SK-N-SH treated with all-trans-retinoic acid at 6 μM for 48 hours (cell line): ENCODE data around the gene ERH.

Experiments used
- ATAC-seq: fragments of 200-7000 bp; cut with Tn5 transposase; 3 replicates; pipeline ENCODE4 v1.9.1; 2020; ENCODE audit warnings: mild to moderate bottlenecking, moderate library complexity
- BACH2 ChIP-seq: fragments of 250-450 bp; sonication (Bioruptor Pico); IDR thresholded peaks from 2 replicates; pipeline ENCODE4 v1.9.0; 2021; ENCODE audit warnings: mild to moderate bottlenecking, borderline replicate concordance
- CREB5 ChIP-seq: fragments of 250-450 bp; sonication (Bioruptor Pico); IDR thresholded peaks from 2 replicates; pipeline ENCODE4 v1.5.1; 2020; ENCODE audit warnings: low read depth, mild to moderate bottlenecking, moderate library complexity
- CSDC2 ChIP-seq: fragments of 250-450 bp; sonication (Bioruptor Pico); IDR thresholded peaks from 2 replicates; pipeline ENCODE4 v1.5.0; 2020; ENCODE audit warnings: mild to moderate bottlenecking, moderate library complexity
- CSRNP3 ChIP-seq: fragments of 250-450 bp; sonication (Bioruptor Pico); IDR thresholded peaks from 2 replicates; pipeline ENCODE4 v1.5.1; 2021; ENCODE audit warnings: mild to moderate bottlenecking, moderate library complexity
- ESRRG ChIP-seq: fragments of 250-450 bp; sonication (Bioruptor Pico); IDR thresholded peaks from 2 replicates; pipeline ENCODE4 v1.6.1; 2021; ENCODE audit warnings: mild to moderate bottlenecking
- GLIS3 ChIP-seq: fragments of 250-450 bp; sonication (Bioruptor Pico); IDR thresholded peaks from 2 replicates; pipeline ENCODE4 v1.5.0; 2020; ENCODE audit warnings: mild to moderate bottlenecking, moderate library complexity
- OSR1 ChIP-seq: fragments of 250-450 bp; sonication (Bioruptor Pico); IDR thresholded peaks from 2 replicates; pipeline ENCODE4 v1.8.0; 2022; ENCODE audit warnings: moderate library complexity, mild to moderate bottlenecking, inconsistent platforms
- PATZ1 ChIP-seq: fragments of 250-450 bp; sonication (Bioruptor Pico); IDR thresholded peaks from 2 replicates; pipeline ENCODE4 v1.8.0; 2020; ENCODE audit warnings: mild to moderate bottlenecking, moderate library complexity, borderline replicate concordance
- POU6F1 ChIP-seq: fragments of 250-450 bp; sonication (Bioruptor Pico); IDR thresholded peaks from 2 replicates; pipeline ENCODE4 v1.8.0; 2021; ENCODE audit warnings: low read depth, mild to moderate bottlenecking, moderate library complexity, borderline replicate concordance
- PPARA ChIP-seq: fragments of 250-450 bp; sonication (Bioruptor Pico); IDR thresholded peaks from 2 replicates; pipeline ENCODE4 v1.5.0; 2020; ENCODE audit warnings: mild to moderate bottlenecking, borderline replicate concordance
- RARB ChIP-seq: fragments of 250-450 bp; sonication (Bioruptor Pico); IDR thresholded peaks from 2 replicates; pipeline ENCODE4 v1.8.0; 2021; ENCODE audit warnings: mild to moderate bottlenecking, moderate library complexity
- TCF4 ChIP-seq: fragments of 250-450 bp; sonication (Bioruptor Pico); IDR thresholded peaks from 2 replicates; pipeline ENCODE4 v1.8.0; 2021; ENCODE audit warnings: mild to moderate bottlenecking, moderate library complexity, borderline replicate concordance
- TOX ChIP-seq: fragments of 250-450 bp; sonication (Bioruptor Pico); IDR thresholded peaks from 2 replicates; pipeline ENCODE4 v1.8.0; 2021; ENCODE audit warnings: mild to moderate bottlenecking, moderate library complexity, borderline replicate concordance
- TSHZ2 ChIP-seq: fragments of 250-450 bp; sonication (Bioruptor Pico); IDR thresholded peaks from 2 replicates; pipeline ENCODE4 v1.5.0; 2020; ENCODE audit warnings: mild to moderate bottlenecking, moderate library complexity
- ZC3H10 ChIP-seq: fragments of 250-450 bp; sonication (Bioruptor Pico); IDR thresholded peaks from 2 replicates; pipeline ENCODE4 v1.5.1; 2021; ENCODE audit warnings: mild to moderate bottlenecking, moderate library complexity
- ZFP3 ChIP-seq: fragments of 250-450 bp; sonication (Bioruptor Pico); IDR thresholded peaks from 2 replicates; pipeline ENCODE4 v1.5.0; 2020; ENCODE audit warnings: mild to moderate bottlenecking, moderate library complexity
- ZFP30 ChIP-seq: fragments of 450-650 bp; formaldehyde crosslinking; IDR thresholded peaks from 2 replicates; pipeline ENCODE4 v1.5.0; 2022; ENCODE audit warnings: mild to moderate bottlenecking, moderate library complexity
- ZNF565 ChIP-seq: fragments of 450-650 bp; formaldehyde crosslinking; conservative IDR thresholded peaks from 2 replicates; pipeline ENCODE4 v1.5.0; 2020; ENCODE audit warnings: low read depth, mild to moderate bottlenecking, moderate library complexity
- ZNF70 ChIP-seq: fragments of 450-650 bp; formaldehyde crosslinking; IDR thresholded peaks from 2 replicates; pipeline ENCODE4 v1.5.0; 2020; ENCODE audit warnings: mild to moderate bottlenecking, moderate library complexity
- ZNF8 ChIP-seq: fragments of 450-650 bp; formaldehyde crosslinking; IDR thresholded peaks from 2 replicates; pipeline ENCODE4 v1.5.0; 2020; ENCODE audit warnings: mild to moderate bottlenecking, moderate library complexity

The ERH gene

GRCh38 chr14:69354383-69355153 lies 43.5 kb downstream of the ERH start:
- TF ChIP-seq TCF4 (CRISPR knock-in tag) = no peak
- no peak for TF ChIP-seq PPARA (CRISPR knock-in tag)
- no peak for TF ChIP-seq TSHZ2 (CRISPR knock-in tag)
- TF ChIP-seq CSRNP3 = no peak
- TF ChIP-seq ZNF70 (CRISPR knock-in tag) = no peak
- TF ChIP-seq ZFP30 (CRISPR knock-in tag) = no peak
- TF ChIP-seq ZNF8 = no peak
- no peak for TF ChIP-seq PATZ1 (CRISPR knock-in tag)
- no peak for TF ChIP-seq BACH2 (CRISPR knock-in tag)
- no peak for TF ChIP-seq POU6F1 (CRISPR knock-in tag)
- no peak for TF ChIP-seq ESRRG (CRISPR knock-in tag)
- TF ChIP-seq CSDC2 (CRISPR knock-in tag) = no peak
- TF ChIP-seq CREB5 = no peak
- TF ChIP-seq OSR1 (CRISPR knock-in tag) = no peak
- no peak for TF ChIP-seq ZFP3 (CRISPR knock-in tag)
- no peak for TF ChIP-seq GLIS3 (CRISPR knock-in tag)
- TF ChIP-seq, all 23 proteins: peak for 0
- no peak for ATAC-seq

GRCh38 chr14:69353168-69353567 lies 44.9 kb downstream of the ERH start:
- no peak for ATAC-seq
- no peak for TF ChIP-seq GLIS3 (CRISPR knock-in tag)
- no peak for TF ChIP-seq CSRNP3
- TF ChIP-seq PATZ1 (CRISPR knock-in tag) = no peak
- TF ChIP-seq ZNF70 (CRISPR knock-in tag) = no peak
- no peak for TF ChIP-seq TOX (CRISPR knock-in tag)
- TF ChIP-seq TSHZ2 (CRISPR knock-in tag) = no peak
- no peak for TF ChIP-seq RARB (CRISPR knock-in tag)
- TF ChIP-seq ZNF8 = no peak
- no peak for TF ChIP-seq ZC3H10 (CRISPR knock-in tag)
- TF ChIP-seq ZFP3 (CRISPR knock-in tag) = no peak
- TF ChIP-seq ZNF565 (CRISPR knock-in tag) = no peak
- no peak for TF ChIP-seq BACH2 (CRISPR knock-in tag)
